ENCODE measurements around the gene SLCO2A1. TPM values are rescaled to one million over a fixed set of nuclear protein-coding genes. Genes with fewer than 3 reads are reported as not detected.

The SLCO2A1 gene
- total RNA-seq, 3 donors from 2014 or later: 4.2 to 11.1 (median 7.5) TPM

DNA sequence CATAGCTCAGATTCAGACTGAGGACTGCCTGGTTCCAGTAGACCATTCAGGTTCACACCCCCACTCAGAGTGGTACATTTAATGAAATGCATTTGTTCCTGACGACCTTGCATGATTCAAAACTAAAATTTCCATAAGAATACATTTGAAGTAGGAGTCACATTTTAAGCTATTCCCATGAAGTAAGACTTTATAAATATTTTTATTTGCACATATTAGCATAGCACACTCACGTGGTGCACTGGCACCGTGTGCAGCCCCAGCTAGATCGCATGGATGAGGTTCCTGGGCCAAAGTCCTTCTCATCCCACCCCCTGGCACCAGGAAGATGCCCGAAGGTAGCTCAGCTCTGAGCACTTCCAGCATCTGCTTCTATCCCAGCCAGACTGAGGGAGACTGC, 59.4 kb downstream of the SLCO2A1 start:
- no peaks in the 10 kb centered on the region for H3K27me3 ChIP-seq
- no peak overlapping the region for H3K27ac ChIP-seq
- TF ChIP-seq POLR2AphosphoS5 (IDR thresholded peaks at IDR 0.05) (no peak), POLR2A (IDR thresholded peaks at IDR 0.05) (no peak)
- TF ChIP-seq, protein P1, sequence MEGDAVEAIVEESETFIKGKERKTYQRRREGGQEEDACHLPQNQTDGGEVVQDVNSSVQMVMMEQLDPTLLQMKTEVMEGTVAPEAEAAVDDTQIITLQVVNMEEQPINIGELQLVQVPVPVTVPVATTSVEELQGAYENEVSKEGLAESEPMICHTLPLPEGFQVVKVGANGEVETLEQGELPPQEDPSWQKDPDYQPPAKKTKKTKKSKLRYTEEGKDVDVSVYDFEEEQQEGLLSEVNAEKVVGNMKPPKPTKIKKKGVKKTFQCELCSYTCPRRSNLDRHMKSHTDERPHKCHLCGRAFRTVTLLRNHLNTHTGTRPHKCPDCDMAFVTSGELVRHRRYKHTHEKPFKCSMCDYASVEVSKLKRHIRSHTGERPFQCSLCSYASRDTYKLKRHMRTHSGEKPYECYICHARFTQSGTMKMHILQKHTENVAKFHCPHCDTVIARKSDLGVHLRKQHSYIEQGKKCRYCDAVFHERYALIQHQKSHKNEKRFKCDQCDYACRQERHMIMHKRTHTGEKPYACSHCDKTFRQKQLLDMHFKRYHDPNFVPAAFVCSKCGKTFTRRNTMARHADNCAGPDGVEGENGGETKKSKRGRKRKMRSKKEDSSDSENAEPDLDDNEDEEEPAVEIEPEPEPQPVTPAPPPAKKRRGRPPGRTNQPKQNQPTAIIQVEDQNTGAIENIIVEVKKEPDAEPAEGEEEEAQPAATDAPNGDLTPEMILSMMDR (IDR thresholded peaks at IDR 0.05): no peak
- H3K9me3 ChIP-seq: no peaks in the 10 kb centered on the region
- H3K4me3 ChIP-seq: no peak overlapping the region
- H3K4me1 ChIP-seq: no peaks in the 10 kb centered on the region
- no peak for DNase-seq (ENCODE audit: low spot score in 2 of 2)
- intact Hi-C loops (cut with DNase I; ENCODE audit: low total_unique reads): loop anchor here (5.0 kb wide), 1 partner anchor 238 kb away; no protein-coding TSS in a partner anchor
- H3K36me3 ChIP-seq: no peaks in the 10 kb centered on the region

DNA sequence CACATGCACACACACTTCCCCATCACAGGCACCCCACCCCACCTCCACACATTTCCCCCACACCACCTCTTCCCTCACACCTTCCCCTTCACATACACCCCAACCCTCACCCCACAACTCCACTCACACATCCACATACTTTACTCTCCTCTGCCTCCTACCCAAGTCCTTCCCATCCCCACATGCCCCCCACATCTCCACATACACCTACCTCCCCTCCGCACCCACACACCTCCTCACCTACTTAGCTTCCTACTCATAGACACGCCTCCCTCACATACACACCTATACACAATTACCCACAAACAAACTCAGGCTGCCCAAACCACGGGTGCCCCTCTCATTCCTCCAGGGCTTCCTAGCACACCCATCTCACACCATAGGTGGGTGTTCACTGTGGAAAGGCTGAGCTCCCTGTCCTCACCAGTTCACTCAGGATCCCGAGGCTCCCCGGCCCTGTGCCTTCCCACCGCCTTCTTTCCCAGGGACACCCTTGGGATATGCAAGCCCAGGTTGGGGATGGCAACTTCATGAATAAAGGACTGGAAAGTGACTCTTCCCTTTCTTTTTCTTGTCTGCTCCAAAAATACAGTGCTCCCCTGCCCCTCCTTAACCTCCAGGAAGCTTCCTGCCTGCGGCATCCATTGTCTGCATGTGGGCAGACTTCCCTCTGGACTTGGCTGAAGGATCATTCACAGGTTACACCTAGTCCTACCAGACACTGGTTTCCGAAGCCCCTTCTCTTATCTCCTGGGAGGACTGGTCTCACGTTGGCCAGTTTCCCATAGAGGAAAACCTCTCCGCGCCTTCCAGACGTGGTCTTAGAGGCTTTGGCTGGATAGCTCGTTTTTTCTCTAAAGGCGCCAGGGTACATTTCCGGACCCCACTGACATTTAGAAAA, 61.5 kb downstream of the SLCO2A1 start:
- Histone ChIP-seq H3K9me3 (no peaks in the 10 kb centered on the region), H3K27ac (peak overlapping the region in 1 of 2 donors; percentile 7)

DNA sequence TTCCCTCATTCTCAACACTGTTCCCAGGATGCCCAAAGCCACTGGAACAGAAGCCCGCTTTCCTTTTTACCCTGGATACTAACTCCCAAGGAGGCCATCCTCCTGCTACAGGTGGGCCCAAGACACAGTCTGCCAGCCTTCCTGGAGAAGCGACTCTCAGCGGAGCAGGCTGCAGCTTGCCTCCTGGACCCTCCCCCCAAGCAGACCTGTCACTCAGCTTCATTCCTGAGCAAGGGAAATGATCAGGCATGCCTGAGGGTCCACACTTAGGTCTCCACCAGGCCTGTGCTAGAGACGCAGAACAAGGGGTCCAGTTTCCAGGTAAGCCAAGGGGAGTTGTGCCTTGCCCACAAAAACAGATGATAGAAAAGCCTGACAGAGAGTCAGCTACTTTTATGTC, 62.8 kb downstream of the SLCO2A1 start:
- Histone ChIP-seq H3K9me3 (no peaks in the 10 kb centered on the region), H3K27ac (no peak overlapping the region), H3K4me3 (no peak overlapping the region), H3K27me3 (no peaks in the 10 kb centered on the region), H3K4me1 (no peaks in the 10 kb centered on the region), H3K36me3 (no peaks in the 10 kb centered on the region)
- intact Hi-C loops (cut with DNase I; ENCODE audit: low total_unique reads): no loop called here
- TF ChIP-seq, protein P1 (IDR thresholded peaks at IDR 0.05): no peak
- TF ChIP-seq POLR2A (IDR thresholded peaks at IDR 0.05): no peak
- no peak for TF ChIP-seq POLR2AphosphoS5 (IDR thresholded peaks at IDR 0.05)
- no peak for DNase-seq (ENCODE audit: low spot score in 2 of 2)

More for the DNA sequence above, 61.5 kb downstream of the SLCO2A1 start:
- Histone ChIP-seq H3K4me3 (no peak overlapping the region), H3K36me3 (no peaks in the 10 kb centered on the region), H3K27me3 (no peaks in the 10 kb centered on the region), H3K4me1 (no peaks in the 10 kb centered on the region)
- no peak for DNase-seq (ENCODE audit: low spot score in 2 of 2)
- TF ChIP-seq POLR2AphosphoS5 (IDR thresholded peaks at IDR 0.05) (no peak), POLR2A (IDR thresholded peaks at IDR 0.05) (no peak)
- TF ChIP-seq, protein P1 (IDR thresholded peaks at IDR 0.05): no peak
- intact Hi-C loops (cut with DNase I; ENCODE audit: low total_unique reads): no loop called here

DNA sequence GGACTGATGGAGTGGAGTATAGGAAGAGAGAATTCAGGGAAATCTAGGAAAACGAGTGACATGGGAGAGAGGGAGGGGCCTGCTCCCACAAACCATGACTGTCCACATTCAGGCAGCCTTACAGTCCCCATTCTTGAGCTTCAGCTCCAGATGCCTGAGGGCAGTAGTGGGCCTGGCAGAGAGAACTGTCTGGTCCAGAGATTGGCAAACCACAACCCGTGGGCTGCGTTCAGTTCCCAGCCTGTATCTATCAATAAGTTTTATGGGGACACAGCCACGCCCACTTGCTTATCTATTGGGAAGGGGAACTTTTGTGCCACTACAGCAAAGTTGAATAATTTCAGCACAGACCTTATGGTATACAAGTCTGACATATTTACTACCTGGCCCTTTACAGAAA, 63.8 kb downstream of the SLCO2A1 start:
- Histone ChIP-seq H3K27ac (no peak overlapping the region), H3K27me3 (no peaks in the 10 kb centered on the region), H3K9me3 (no peaks in the 10 kb centered on the region), H3K36me3 (no peaks in the 10 kb centered on the region), H3K4me3 (no peak overlapping the region), H3K4me1 (no peaks in the 10 kb centered on the region)
- TF ChIP-seq POLR2AphosphoS5 (IDR thresholded peaks at IDR 0.05) (no peak), POLR2A (IDR thresholded peaks at IDR 0.05) (no peak)
- TF ChIP-seq, protein P1 (IDR thresholded peaks at IDR 0.05): no peak
- no peak for DNase-seq (ENCODE audit: low spot score in 2 of 2)
- intact Hi-C loops (cut with DNase I; ENCODE audit: low total_unique reads): no loop called here

DNA sequence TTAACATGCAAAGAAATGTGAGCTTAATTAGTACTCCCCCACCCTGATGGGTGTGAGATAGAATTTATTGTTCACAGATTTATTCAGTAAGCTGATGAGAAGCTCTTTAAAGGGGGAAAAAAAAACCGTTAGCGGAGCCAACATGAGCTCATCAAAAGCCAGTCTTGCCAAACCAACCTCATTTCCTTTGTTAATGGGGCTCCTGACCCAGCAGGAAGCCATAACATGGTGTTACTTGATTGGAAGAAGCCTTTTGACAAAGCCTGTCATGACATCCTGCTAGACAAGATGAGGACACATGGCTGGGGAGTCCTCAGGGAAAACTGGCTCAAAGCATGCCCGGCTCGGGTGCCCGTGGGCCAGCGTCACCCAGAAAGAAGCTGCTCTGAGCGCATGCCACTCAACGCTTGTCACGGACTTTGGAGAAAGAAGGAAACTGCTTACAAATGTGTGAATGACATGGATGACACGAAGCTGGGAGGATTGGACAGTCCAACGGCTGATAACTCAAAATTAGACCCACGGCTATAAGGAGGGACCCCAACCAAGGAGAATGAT, 64.6 kb downstream of the SLCO2A1 start:
- TF ChIP-seq, protein P1 (IDR thresholded peaks at IDR 0.05): no peak
- no peak for TF ChIP-seq POLR2AphosphoS5 (IDR thresholded peaks at IDR 0.05)
- no peak for TF ChIP-seq POLR2A (IDR thresholded peaks at IDR 0.05)
- H3K4me1 ChIP-seq: no peaks in the 10 kb centered on the region
- no peaks in the 10 kb centered on the region for H3K36me3 ChIP-seq
- H3K4me3 ChIP-seq: no peak overlapping the region
- H3K27ac ChIP-seq: peak overlapping the region in 1 of 2 donors; percentile 25
- no peaks in the 10 kb centered on the region for H3K27me3 ChIP-seq
- DNase-seq (ENCODE audit: low spot score in 2 of 2): no peak
- H3K9me3 ChIP-seq: no peaks in the 10 kb centered on the region
- intact Hi-C loops (cut with DNase I; ENCODE audit: low total_unique reads): no loop called here

Data from breast epithelium (tissue), 4 donors.